ENCODE data around the gene ZFYVE28.

ZFYVE28 gene

GRCh38 chr4:2378898-2379297, 39.5 kb downstream of the ZFYVE28 start:
- TF ChIP-seq CTCF (IDR thresholded peaks at IDR 0.05; ENCODE audit: low read depth, low read length, missing control alignments) = no peak
- no peak for DNase-seq (ENCODE audit: low read depth)
- H3K4me3 ChIP-seq (ENCODE audit: low read depth, low read length) = no peak overlapping the region

- DNase-seq (ENCODE audit: low read depth) = no peak
- H3K4me3 ChIP-seq (ENCODE audit: low read depth, low read length) = no peak overlapping the region
- TF ChIP-seq CTCF (IDR thresholded peaks at IDR 0.05; ENCODE audit: low read depth, low read length, missing control alignments) = no peak
These were observed 40.0 kb downstream of the ZFYVE28 start for GRCh38 chr4:2378401-2378800.

GRCh38 chr4:2377241-2377640, 41.2 kb downstream of the ZFYVE28 start:
- TF ChIP-seq CTCF (IDR thresholded peaks at IDR 0.05; ENCODE audit: low read depth, low read length, missing control alignments) = no peak
- no peak overlapping the region for H3K4me3 ChIP-seq (ENCODE audit: low read depth, low read length)
- no peak for DNase-seq (ENCODE audit: low read depth)

- DNase-seq (ENCODE audit: low read depth) = no peak
- H3K4me3 ChIP-seq (ENCODE audit: low read depth, low read length) = no peak overlapping the region
- no peak for TF ChIP-seq CTCF (IDR thresholded peaks at IDR 0.05; ENCODE audit: low read depth, low read length, missing control alignments)
These were observed 43.0 kb downstream of the ZFYVE28 start for GRCh38 chr4:2375427-2375826.

GRCh38 chr4:2373532-2373931, 44.9 kb downstream of the ZFYVE28 start:
- TF ChIP-seq CTCF (IDR thresholded peaks at IDR 0.05; ENCODE audit: low read depth, low read length, missing control alignments) = no peak

GRCh38 chr4:2372488-2373030, 45.9 kb downstream of the ZFYVE28 start:
- H3K4me3 ChIP-seq (ENCODE audit: low read depth, low read length) = no peak overlapping the region
- DNase-seq (ENCODE audit: low read depth) = no peak
- no peak for TF ChIP-seq CTCF (IDR thresholded peaks at IDR 0.05; ENCODE audit: low read depth, low read length, missing control alignments)

More at GRCh38 chr4:2373532-2373931, 44.9 kb downstream of the ZFYVE28 start:
- no peak overlapping the region for H3K4me3 ChIP-seq (ENCODE audit: low read depth, low read length)
- DNase-seq (ENCODE audit: low read depth) = no peak

GRCh38 chr4:2371765-2372487, 46.5 kb downstream of the ZFYVE28 start:
- no peak for TF ChIP-seq CTCF (IDR thresholded peaks at IDR 0.05; ENCODE audit: low read depth, low read length, missing control alignments)
- no peak for DNase-seq (ENCODE audit: low read depth)
- H3K4me3 ChIP-seq (ENCODE audit: low read depth, low read length) = no peak overlapping the region
